ENCODE results near the gene NR2C1. TPM values are rescaled to one million over a fixed set of nuclear protein-coding genes. Genes with fewer than 3 reads are reported as not detected.

The NR2C1 gene
- total and polyA plus RNA-seq, 3 donors from 2014 or later, result 66.3 to 114 (median 102) TPM

DNA sequence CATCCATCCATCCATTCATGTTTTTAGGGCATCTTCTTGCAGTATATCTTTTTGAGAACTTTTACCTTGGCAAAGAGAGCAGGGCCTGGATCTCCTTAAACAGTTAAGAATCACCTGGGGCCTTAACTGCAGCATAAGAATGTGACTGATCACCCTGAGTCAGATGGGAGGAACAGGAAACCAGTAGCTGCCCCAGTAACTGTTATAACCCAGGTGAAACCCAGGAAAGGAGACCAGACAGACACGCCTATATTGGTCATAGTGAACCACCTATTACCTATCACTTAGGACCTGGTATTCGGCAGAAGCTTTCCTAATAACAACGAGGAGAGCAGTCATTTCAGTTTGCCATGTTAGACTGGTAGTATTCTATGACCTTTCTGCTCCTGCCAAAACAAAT lies 43.4 kb upstream of the NR2C1 start:
- intact Hi-C loops (cut with DNase I; ENCODE audit: low total_unique reads), result loop anchor here (5.0 to 10.0 kb wide), 2 partner anchors 101 to 418 kb away; partner anchors contain the start of genes FGD6 and VEZT
- H3K9me3 ChIP-seq, result no peaks in the 10 kb centered on the region
- H3K4me3 ChIP-seq, result no peak overlapping the region
- TF ChIP-seq POLR2A (IDR thresholded peaks at IDR 0.05), result no peak
- TF ChIP-seq, protein P1, sequence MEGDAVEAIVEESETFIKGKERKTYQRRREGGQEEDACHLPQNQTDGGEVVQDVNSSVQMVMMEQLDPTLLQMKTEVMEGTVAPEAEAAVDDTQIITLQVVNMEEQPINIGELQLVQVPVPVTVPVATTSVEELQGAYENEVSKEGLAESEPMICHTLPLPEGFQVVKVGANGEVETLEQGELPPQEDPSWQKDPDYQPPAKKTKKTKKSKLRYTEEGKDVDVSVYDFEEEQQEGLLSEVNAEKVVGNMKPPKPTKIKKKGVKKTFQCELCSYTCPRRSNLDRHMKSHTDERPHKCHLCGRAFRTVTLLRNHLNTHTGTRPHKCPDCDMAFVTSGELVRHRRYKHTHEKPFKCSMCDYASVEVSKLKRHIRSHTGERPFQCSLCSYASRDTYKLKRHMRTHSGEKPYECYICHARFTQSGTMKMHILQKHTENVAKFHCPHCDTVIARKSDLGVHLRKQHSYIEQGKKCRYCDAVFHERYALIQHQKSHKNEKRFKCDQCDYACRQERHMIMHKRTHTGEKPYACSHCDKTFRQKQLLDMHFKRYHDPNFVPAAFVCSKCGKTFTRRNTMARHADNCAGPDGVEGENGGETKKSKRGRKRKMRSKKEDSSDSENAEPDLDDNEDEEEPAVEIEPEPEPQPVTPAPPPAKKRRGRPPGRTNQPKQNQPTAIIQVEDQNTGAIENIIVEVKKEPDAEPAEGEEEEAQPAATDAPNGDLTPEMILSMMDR (IDR thresholded peaks at IDR 0.05), result no peak
- no peaks in the 10 kb centered on the region for H3K36me3 ChIP-seq (ENCODE audit: low read depth, missing control alignments)
- H3K27me3 ChIP-seq, result no peaks in the 10 kb centered on the region
- 70 to 75% methylated on average over 3 of the region's 3 CpGs for WGBS, 2 donors
- no peak for DNase-seq
- no peak overlapping the region for H3K27ac ChIP-seq
- H3K4me1 ChIP-seq, result peaks cover 17% of the 10 kb centered on the region

DNA sequence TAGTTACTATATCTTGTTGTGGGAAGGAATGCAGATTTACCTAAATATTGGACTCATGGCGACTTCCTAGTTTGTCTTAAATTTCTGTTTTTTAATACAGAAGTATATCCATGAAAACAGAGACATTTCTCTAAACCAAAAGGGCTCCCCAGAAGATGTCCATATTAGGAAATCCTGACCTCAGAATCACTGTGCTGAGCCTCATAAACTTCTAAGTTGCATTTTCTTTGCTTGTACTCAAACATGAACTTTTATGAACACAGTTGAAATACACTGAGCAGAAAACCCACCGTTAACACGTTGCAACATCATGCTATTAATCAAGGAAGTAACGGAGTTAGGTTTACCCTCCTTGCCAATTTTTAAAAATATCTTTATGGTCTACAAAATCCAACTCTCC lies 42.9 kb upstream of the NR2C1 start:
- no peaks in the 10 kb centered on the region for H3K27me3 ChIP-seq
- 64 to 68% methylated on average over 4 of the region's 4 CpGs for WGBS, 2 donors
- peaks cover 17% of the 10 kb centered on the region for H3K4me1 ChIP-seq
- H3K4me3 ChIP-seq, result no peak overlapping the region
- intact Hi-C loops (cut with DNase I; ENCODE audit: low total_unique reads), result loop anchor here (5.0 to 10.0 kb wide), 2 partner anchors 101 to 418 kb away; partner anchors contain the start of genes FGD6 and VEZT
- H3K36me3 ChIP-seq (ENCODE audit: low read depth, missing control alignments), result no peaks in the 10 kb centered on the region
- TF ChIP-seq, protein P1 (IDR thresholded peaks at IDR 0.05), result no peak
- TF ChIP-seq POLR2A (IDR thresholded peaks at IDR 0.05), result no peak
- H3K9me3 ChIP-seq, result no peaks in the 10 kb centered on the region
- DNase-seq, result no peak
- no peak overlapping the region for H3K27ac ChIP-seq

DNA sequence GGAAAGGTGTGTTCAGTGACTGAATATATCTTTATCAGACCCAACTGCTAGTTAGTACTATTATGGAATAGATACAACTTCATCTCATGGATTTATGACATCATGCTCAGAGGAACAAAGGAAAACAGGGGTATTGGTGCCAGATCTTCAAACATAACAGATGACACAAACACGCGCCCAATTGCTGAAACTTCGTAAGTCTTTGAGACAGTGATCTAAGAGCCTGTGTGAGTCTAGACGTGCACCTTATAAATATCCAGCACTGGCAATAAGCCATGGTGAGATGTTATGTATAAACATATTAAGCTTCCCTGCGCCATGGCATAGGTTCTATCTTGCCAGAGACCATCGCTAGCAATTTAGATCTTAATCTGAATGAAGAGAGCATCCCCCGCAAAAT lies 42.2 kb upstream of the NR2C1 start:
- Histone ChIP-seq H3K9me3 (no peaks in the 10 kb centered on the region), H3K4me1 (peaks cover 17% of the 10 kb centered on the region), H3K27me3 (no peaks in the 10 kb centered on the region), H3K36me3 (ENCODE audit: low read depth, missing control alignments) (no peaks in the 10 kb centered on the region), H3K27ac (no peak overlapping the region), H3K4me3 (no peak overlapping the region)
- TF ChIP-seq, protein P1 (IDR thresholded peaks at IDR 0.05), result no peak
- no peak for TF ChIP-seq POLR2A (IDR thresholded peaks at IDR 0.05)
- intact Hi-C loops (cut with DNase I; ENCODE audit: low total_unique reads), result loop anchor here (5.0 to 10.0 kb wide), 2 partner anchors 102 to 419 kb away; partner anchors contain the start of genes FGD6 and VEZT
- 79 to 86% methylated on average over 7 of the region's 7 CpGs for WGBS, 2 donors
- DNase-seq, result no peak

DNA sequence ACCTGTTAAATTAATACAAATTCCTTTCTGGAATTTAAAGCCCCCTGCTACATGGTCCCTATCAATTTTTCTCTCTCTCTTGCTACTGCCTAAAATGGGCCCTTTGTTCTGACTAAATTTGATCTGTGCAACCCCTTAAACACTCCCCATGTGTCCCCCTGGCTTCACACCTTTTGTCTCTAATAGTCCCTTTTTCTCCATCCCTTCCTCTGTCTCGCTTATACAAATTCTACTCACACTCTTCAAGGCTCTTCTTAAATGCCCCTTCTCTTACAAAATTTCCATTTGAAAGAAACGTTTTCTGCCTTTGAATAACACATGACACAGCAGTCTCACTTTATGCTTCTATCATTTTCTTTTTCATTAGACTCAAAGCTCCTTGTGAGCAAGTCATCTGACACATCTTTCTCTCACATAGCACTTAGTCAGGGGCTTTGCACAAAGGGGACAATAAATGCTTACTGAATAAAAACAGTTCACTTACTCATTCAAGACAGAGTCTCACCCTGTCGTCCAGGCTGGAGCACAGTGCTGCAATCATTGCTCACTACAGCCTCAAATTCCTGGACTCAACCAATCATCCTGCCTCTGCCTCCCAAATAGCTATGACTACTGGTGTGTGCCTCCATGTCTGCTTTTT lies 41.5 kb upstream of the NR2C1 start:
- no peak for DNase-seq
- H3K36me3 ChIP-seq (ENCODE audit: low read depth, missing control alignments), result no peaks in the 10 kb centered on the region
- H3K27me3 ChIP-seq, result no peaks in the 10 kb centered on the region
- H3K4me3 ChIP-seq, result no peak overlapping the region
- 84 to 88% methylated on average over 3 of the region's 3 CpGs for WGBS, 2 donors
- peaks cover 17% of the 10 kb centered on the region for H3K4me1 ChIP-seq
- H3K9me3 ChIP-seq, result no peaks in the 10 kb centered on the region
- H3K27ac ChIP-seq, result no peak overlapping the region
- TF ChIP-seq, protein P1 (IDR thresholded peaks at IDR 0.05), result no peak
- intact Hi-C loops (cut with DNase I; ENCODE audit: low total_unique reads), result loop anchor here (5.0 to 10.0 kb wide), 2 partner anchors 102 to 420 kb away; partner anchors contain the start of genes FGD6 and VEZT

DNA sequence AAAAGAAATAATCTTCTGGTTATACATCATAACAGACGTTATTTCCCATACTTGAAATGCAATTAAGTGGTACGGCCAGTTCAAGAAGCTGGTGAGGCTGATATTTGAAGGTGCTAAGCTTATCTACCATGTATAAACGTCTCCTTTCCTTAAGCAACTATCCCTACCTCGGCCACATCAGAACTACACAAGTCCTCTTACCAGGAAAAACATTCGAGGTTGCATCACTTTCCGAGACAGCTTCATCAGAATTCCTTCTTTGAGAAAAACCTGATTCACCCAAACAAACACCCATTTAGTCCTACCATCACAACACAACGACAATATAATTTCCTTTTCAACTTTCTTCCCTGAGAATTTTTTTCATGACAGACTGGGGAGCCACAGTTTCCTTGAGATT lies 33.9 kb upstream of the NR2C1 start:
- no peak for DNase-seq
- Histone ChIP-seq H3K27me3 (no peaks in the 10 kb centered on the region), H3K36me3 (ENCODE audit: low read depth, missing control alignments) (no peaks in the 10 kb centered on the region), H3K4me1 (no peaks in the 10 kb centered on the region), H3K27ac (no peak overlapping the region), H3K4me3 (no peak overlapping the region), H3K9me3 (no peaks in the 10 kb centered on the region)
- WGBS, 2 donors, result 90% methylated on average over 7 of the region's 7 CpGs
- TF ChIP-seq, protein P1 (IDR thresholded peaks at IDR 0.05), result no peak
- no peak for TF ChIP-seq POLR2A (IDR thresholded peaks at IDR 0.05)
- intact Hi-C loops (cut with DNase I; ENCODE audit: low total_unique reads), result no loop called here

All from testis (tissue), 3 donors.